Neural progenitor cell (in vitro differentiated cells): ENCODE results near the gene CADPS.

Experiments
- CTCF ChIP-seq: fragments of 200-600 bp; sonication (generic); IDR thresholded peaks from 2 replicates; pipeline ENCODE4 v1.5.1; 2017; ENCODE audit warnings: antibody characterized with exemption, mild to moderate bottlenecking
- EZH2phosphoT487 ChIP-seq: fragments of 200-600 bp; sonication (generic); IDR thresholded peaks from 2 replicates; pipeline ENCODE4 v1.6.1; 2017; ENCODE audit warnings: antibody characterized with exemption

- TF ChIP-seq EZH2phosphoT487 (no peak), CTCF (no peak)
Measured at GRCh38 chr3:62480056-62480455, 395.2 kb downstream of the CADPS start.
